ENCODE measurements around the gene LIMK2.

DNA sequence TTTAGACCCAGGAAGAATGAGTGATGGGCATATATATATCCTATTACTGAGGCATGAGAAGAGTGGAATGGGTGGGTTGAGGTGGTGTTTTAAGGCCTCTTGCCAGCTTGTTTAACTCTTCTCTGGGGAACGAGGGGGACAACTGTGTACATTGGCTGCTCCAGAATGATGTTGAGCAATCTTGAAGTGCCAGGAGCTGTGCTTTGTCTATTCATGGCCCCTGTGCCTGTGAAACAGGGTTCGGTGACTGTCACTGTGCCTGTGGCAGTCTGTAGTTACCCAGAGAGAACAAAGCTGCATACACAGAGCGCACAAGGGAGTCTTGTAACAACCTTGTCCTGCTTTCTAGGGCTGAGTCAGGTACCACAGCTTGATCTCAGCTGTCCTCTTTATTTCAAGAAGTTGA, 11.7 kb downstream of the LIMK2 start:
- TF ChIP-seq TAF1 (IDR thresholded peaks at IDR 0.05; ENCODE audit: low read depth, low read length) = no peak
- no peak for TF ChIP-seq POLR2A (IDR thresholded peaks at IDR 0.05; ENCODE audit: low read depth, low read length)
- TF ChIP-seq POLR2AphosphoS5 (IDR thresholded peaks at IDR 0.05; ENCODE audit: low read depth, low read length) = no peak
